ENCODE measurements around the gene EEA1. TPM values are rescaled to one million over a fixed set of nuclear protein-coding genes. Genes with fewer than 3 reads are reported as not detected.

The EEA1 gene
- total RNA-seq, 1 experiment from 2014 or later: 68.9 TPM

DNA sequence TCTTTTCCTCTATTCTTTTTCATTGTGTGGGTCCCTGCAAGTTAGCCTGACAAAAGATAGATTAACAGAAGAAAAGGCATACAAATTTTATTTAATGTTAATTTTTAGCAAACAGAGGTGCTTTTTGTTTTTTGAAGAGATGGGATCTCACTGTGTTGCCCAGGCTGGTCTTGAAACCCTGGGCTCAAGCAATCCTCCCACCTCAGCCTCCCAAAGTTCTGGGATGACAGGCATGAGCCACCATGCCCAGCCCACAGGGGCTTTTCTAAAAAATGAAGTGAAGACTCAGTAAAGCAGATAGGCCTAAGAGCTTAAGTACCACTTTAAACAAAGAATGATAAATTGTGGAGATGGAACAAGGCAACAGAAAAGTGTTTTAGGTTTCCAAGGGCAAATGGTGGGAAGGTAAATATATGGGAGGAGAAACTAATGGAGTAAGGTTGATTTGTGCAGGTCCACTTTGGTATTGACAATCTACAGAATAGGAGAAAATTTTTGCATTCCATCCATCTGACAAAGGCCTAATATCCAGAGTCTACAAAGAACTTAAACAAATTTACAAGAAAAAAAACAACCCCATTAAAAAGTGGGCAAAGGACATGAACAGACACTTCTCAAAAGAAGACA lies 18.6 kb upstream of the EEA1 start:
- Histone ChIP-seq H3K4me3 (ENCODE audit: low read depth, low read length) (no peak overlapping the region), H3K9me3 (peaks cover 2% of the 10 kb centered on the region; the same call in 1 of the 2 replicates), H3K4me1 (peaks cover 42% of the 10 kb centered on the region), H3K36me3 (ENCODE audit: control insufficient read depth, insufficient read depth, low read length) (no peaks in the 10 kb centered on the region; the same call in 1 of the 2 replicates), H3K27me3 (replicated peaks; ENCODE audit: control insufficient read depth, insufficient read depth, low read length) (no peaks in the 10 kb centered on the region)
- Mint-ChIP-seq H3K27ac (ENCODE audit: unreplicated experiment) (no peak overlapping the region), H3K36me3 (ENCODE audit: insufficient read depth, unreplicated experiment) (peaks cover 22% of the 10 kb centered on the region), H3K4me3 (ENCODE audit: unreplicated experiment) (no peak overlapping the region), H3K4me1 (ENCODE audit: low read depth, unreplicated experiment) (peaks cover 12% of the 10 kb centered on the region), H3K27me3 (ENCODE audit: insufficient read depth, unreplicated experiment) (no peaks in the 10 kb centered on the region), H3K9me3 (ENCODE audit: unreplicated experiment) (peaks cover 9% of the 10 kb centered on the region)
- intact Hi-C loops (cut with micrococcal nuclease; ENCODE audit: unreplicated experiment): loop anchor here (2.0 to 5.0 kb wide), 3 partner anchors 23 to 365 kb away; no protein-coding TSS in a partner anchor
- no TSS peak for BruUV-seq (replicated peaks)
- DNase-seq: no peak
- TF ChIP-seq, protein P1, sequence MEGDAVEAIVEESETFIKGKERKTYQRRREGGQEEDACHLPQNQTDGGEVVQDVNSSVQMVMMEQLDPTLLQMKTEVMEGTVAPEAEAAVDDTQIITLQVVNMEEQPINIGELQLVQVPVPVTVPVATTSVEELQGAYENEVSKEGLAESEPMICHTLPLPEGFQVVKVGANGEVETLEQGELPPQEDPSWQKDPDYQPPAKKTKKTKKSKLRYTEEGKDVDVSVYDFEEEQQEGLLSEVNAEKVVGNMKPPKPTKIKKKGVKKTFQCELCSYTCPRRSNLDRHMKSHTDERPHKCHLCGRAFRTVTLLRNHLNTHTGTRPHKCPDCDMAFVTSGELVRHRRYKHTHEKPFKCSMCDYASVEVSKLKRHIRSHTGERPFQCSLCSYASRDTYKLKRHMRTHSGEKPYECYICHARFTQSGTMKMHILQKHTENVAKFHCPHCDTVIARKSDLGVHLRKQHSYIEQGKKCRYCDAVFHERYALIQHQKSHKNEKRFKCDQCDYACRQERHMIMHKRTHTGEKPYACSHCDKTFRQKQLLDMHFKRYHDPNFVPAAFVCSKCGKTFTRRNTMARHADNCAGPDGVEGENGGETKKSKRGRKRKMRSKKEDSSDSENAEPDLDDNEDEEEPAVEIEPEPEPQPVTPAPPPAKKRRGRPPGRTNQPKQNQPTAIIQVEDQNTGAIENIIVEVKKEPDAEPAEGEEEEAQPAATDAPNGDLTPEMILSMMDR (IDR thresholded peaks at IDR 0.05; ENCODE audit: insufficient read depth in 1 of 2, low read depth in 1 of 2, low read length in 1 of 2, severe bottlenecking in 1 of 2, unreplicated experiment in 1 of 2): no peak
- ChIA-PET POLR2A (no interaction called here), CTCF (no interaction called here)

DNA sequence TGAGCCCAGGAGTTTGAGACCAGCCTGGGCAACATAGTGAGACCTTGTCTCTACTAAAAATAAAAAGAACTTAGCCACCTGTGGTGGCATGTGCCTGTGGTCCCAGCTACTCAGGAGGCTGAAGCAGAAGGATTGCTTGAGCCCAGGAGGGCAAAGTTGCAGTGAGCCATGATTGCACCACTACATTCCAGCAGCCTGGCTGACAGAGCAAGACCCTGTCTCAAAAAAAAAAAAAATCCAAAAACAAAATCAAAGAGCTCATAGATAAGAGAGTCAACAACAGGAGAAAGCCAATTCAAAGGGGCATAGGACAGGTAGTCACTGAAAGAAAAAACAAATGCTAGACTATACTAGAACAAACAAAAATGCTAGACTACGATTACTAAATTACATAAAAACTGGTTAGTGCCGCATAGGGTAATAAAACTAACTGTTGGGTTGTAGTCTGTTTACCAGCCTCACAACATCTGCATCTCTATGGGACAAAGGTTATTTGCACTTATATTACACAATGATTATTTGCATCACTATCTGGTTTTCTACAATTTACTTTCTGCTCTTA lies 16.6 kb upstream of the EEA1 start:
- H3K9me3 Mint-ChIP-seq (ENCODE audit: unreplicated experiment): no peaks in the 10 kb centered on the region
- intact Hi-C loops (cut with micrococcal nuclease; ENCODE audit: unreplicated experiment): loop anchor here (1.0 to 5.0 kb wide), 7 partner anchors 16 to 367 kb away; partner anchors contain the start of gene EEA1
- BruUV-seq (replicated peaks): no TSS peak
- peaks cover 22% of the 10 kb centered on the region for H3K36me3 Mint-ChIP-seq (ENCODE audit: insufficient read depth, unreplicated experiment)
- H3K27ac Mint-ChIP-seq (ENCODE audit: unreplicated experiment): peak overlapping the region; percentile 74
- H3K4me1 Mint-ChIP-seq (ENCODE audit: low read depth, unreplicated experiment): peaks cover 12% of the 10 kb centered on the region
- H3K4me3 ChIP-seq (ENCODE audit: low read depth, low read length): no peak overlapping the region
- no peaks in the 10 kb centered on the region; the same call in 1 of the 2 replicates for H3K36me3 ChIP-seq (ENCODE audit: control insufficient read depth, insufficient read depth, low read length)
- peaks cover 49% of the 10 kb centered on the region for H3K4me1 ChIP-seq
- H3K27me3 ChIP-seq (replicated peaks; ENCODE audit: control insufficient read depth, insufficient read depth, low read length): no peaks in the 10 kb centered on the region
- H3K4me3 Mint-ChIP-seq (ENCODE audit: unreplicated experiment): peak overlapping the region; percentile 28
- H3K9me3 ChIP-seq: no peaks in the 10 kb centered on the region; the same call in 1 of the 2 replicates
- ChIA-PET CTCF (interaction anchor here (0.6 to 1.6 kb wide), 6 partner anchors 16 to 470 kb away, joined by 3 to 8 read pairs (median 3); partner anchors contain the start of gene EEA1), POLR2A (interaction anchor here (0.5 to 1.5 kb wide), 7 partner anchors 16 to 496 kb away, joined by 3 to 26 read pairs (median 3); partner anchors contain the start of genes EEA1 and UBE2N)
- peak; percentile 83 to 87 for DNase-seq
- H3K27me3 Mint-ChIP-seq (ENCODE audit: insufficient read depth, unreplicated experiment): no peaks in the 10 kb centered on the region
- TF ChIP-seq, protein P1 (IDR thresholded peaks at IDR 0.05; ENCODE audit: insufficient read depth in 1 of 2, low read depth in 1 of 2, low read length in 1 of 2, severe bottlenecking in 1 of 2, unreplicated experiment in 1 of 2): no peak

DNA sequence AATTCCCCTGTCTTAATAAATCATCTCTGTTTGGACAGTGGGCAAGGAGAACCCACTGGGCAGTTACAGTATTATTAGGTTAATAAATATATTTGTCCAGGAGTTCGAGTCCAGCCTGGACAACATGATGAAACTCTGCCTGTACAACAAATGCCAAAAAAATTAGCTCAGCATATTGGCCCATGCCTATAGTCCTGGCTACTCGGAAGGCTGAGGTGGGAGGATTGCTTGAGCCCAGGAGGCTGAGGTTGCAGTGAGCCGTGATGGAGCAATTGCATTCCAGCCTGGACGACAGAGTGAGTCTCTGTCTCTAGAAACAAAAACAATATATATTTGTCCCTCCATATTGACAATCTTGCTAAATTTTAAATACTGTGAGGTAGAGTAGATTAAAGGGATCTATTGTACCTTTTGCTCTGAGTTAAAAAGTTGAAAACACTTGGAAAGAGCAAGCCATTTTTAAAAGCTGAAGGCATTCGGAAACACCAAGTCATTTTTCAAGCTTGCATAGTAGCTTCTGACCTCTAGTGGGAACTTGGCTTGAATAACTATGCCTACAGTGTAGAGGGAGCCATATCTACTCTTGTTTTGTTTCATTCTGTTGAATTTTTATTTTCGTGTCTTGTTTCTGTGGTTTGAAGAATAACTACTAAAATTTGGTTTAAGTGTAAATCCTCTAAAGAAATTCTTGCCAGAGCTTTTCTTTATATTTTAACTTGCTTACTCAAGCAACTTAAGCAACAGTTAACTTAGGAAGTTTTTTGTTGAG lies 14.6 kb upstream of the EEA1 start:
- H3K27me3 ChIP-seq (replicated peaks; ENCODE audit: control insufficient read depth, insufficient read depth, low read length): no peaks in the 10 kb centered on the region
- peak overlapping the region; percentile 80 for H3K27ac Mint-ChIP-seq (ENCODE audit: unreplicated experiment)
- peaks cover 43% of the 10 kb centered on the region for H3K4me1 ChIP-seq
- ChIA-PET POLR2A (interaction anchor here (0.5 to 1.1 kb wide), 4 partner anchors 14 to 141 kb away, joined by 3 to 4 read pairs (median 4); partner anchors contain the start of gene EEA1), CTCF (interaction anchor here (0.7 to 1.1 kb wide), 4 partner anchors 8 to 184 kb away, joined by 3 to 4 read pairs (median 3); no protein-coding TSS in a partner anchor)
- no peaks in the 10 kb centered on the region; the same call in 1 of the 2 replicates for H3K36me3 ChIP-seq (ENCODE audit: control insufficient read depth, insufficient read depth, low read length)
- TF ChIP-seq, protein P1 (IDR thresholded peaks at IDR 0.05; ENCODE audit: insufficient read depth in 1 of 2, low read depth in 1 of 2, low read length in 1 of 2, severe bottlenecking in 1 of 2, unreplicated experiment in 1 of 2): peak; percentile 12
- H3K9me3 ChIP-seq: no peaks in the 10 kb centered on the region
- no peak overlapping the region for H3K4me3 Mint-ChIP-seq (ENCODE audit: unreplicated experiment)
- H3K27me3 Mint-ChIP-seq (ENCODE audit: insufficient read depth, unreplicated experiment): no peaks in the 10 kb centered on the region
- intact Hi-C loops (cut with micrococcal nuclease; ENCODE audit: unreplicated experiment): loop anchor here (2.0 kb wide), 3 partner anchors 43 to 159 kb away; no protein-coding TSS in a partner anchor
- no peak overlapping the region for H3K4me3 ChIP-seq (ENCODE audit: low read depth, low read length)
- no peak for DNase-seq
- no TSS peak for BruUV-seq (replicated peaks)
- H3K36me3 Mint-ChIP-seq (ENCODE audit: insufficient read depth, unreplicated experiment): peaks cover 13% of the 10 kb centered on the region
- peaks cover 16% of the 10 kb centered on the region for H3K4me1 Mint-ChIP-seq (ENCODE audit: low read depth, unreplicated experiment)
- H3K9me3 Mint-ChIP-seq (ENCODE audit: unreplicated experiment): no peaks in the 10 kb centered on the region
